Kidney capillary endothelial cell (primary cell): ENCODE measurements around the gene SLC25A24.
"Not testable (repeated sequence)": the region's sequence is repeated elsewhere in the genome, so short reads cannot be mapped to it uniquely, and the experiment has no call there.

Experiments
- DNase-seq: peaks from one replicate; pipeline ENCODE4 v3.0.0-alpha.2; 2018; ENCODE audit warnings: low spot score

SLC25A24 gene

DNA sequence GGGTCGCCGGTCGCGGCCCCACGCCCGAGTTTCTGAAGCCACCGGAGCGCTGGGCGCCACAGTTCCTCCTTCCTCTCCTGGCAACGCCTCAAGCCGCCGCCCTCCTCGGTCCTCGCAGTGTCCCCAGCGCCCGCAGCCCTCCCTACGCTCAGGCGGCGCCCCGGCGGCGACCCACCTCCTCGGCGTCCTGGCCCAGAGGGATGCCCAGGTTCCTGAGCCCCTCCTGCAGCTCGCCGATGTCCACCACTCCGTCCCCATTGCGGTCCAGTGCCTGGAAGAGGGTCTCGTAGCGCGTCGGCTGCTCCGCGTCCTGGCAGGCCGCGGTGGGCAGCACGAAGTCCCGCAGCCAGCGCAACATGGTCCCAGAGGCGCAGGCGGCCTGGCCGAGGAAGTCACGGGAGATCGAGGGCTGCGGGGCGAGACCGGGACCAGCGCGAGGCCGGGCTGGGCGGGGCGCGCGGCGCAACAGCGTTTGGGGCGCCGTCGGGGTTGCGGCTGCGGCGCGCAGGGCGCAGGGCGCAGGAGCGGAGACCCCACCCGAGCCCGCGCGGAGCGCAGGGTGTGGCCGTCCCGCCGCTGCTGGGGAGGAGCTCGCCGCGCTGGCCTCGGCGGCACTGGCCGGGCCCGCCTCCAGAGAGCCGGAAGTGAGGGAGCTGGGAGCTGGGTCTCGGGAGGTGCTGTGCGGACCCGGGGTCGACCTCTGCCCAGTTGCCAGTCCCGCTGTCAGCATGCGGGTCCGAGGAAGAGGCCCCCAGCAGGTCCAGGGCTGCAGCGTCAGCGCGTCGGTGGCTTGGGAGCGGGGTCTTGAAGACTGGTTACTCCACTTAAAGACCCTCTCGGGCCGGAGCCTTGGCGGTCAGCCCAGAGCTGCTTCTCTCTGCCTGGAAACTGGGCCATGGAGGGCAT, at the start of gene SLC25A24:
Gene SLC25A24 (minus strand): TSS at position 563 of the 906 bp plus-strand sequence. CDS start 205 bp downstream, at position 358.
- DNase-seq: peak; percentile 79

DNA sequence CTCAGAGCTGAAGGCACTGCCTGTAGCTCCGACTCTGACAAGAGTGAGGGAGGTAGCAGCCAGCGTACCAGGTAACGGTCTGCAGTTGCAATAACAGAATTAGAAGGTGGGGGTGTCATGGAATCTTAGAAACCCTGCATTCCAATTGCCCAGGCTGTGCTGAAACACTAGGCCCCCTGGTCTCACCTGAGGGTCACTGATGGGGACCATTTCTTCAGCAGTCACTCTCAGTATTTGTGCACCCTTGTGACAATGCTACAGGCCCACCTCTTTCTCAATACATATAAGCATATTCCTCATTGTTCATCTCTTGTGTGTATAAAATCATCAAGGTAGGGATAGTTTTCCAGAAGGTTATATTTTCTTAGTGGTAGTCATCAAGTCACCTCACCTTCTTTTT, 43.8 kb upstream of the SLC25A24 start, which contains the start of gene NBPF4:
Gene NBPF4 (minus strand): TSS at position 101 of the 400 bp plus-strand sequence. CDS start 315 bp downstream, outside the sequence.
- not testable (repeated sequence) for DNase-seq

DNA sequence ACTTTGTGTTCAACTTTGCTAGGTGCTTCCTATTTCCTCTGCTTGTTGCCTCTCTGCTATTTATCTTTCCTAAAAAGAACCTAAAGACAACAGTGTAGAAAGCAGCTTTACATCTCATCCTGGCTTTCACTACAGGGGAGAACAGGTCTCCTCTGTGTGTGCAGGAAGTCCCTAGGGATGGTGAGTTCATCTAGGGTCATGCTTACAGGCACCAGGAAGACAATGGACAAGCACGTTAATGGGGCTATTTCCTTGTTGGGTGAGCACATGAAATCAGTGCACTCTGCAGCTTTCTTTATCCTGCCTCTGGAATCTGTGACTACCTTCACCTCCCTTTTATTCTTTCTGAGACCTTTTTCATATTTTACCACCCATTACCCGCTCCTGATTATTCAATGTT, 39.3 kb upstream of the SLC25A24 start:
- DNase-seq: not testable (repeated sequence)

DNA sequence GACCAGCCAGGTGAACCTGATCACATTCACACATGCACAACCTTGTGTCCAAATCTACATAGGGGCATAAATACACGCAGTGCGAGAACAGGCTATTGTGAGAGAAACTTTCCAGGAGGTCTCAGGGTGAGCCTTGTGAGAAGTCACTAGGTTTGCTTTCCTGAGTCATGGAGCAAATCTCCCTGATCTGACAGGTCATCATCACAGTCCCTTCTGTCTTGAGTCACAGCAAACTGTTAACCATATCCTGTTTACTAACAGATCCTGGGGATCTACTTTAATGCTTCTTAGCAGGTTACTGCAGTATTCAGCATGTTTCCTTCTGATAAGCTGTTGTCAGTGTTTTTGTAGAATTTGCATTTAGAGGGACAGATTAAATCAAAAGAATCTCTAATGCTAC, 35.2 kb upstream of the SLC25A24 start:
- DNase-seq: not testable (repeated sequence)

DNA sequence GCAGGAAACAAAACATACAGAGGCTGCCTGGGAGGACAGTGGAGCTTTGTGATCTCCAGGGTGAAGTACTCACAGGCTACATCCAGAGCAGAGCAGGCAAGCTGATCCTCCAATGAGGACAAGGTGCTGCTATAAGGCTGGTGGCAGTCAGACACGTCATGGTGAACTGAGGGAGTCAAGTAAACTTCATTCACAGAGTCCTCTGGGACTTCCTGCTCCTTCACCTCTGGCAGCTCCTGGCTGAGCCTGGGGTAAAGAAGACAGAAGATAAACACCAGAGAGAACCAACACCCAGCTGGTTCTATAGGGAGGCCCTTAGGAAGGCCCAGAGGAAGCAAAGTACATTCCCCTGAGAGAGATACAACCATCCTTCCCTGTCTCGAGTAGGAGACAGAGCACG, 32.0 kb upstream of the SLC25A24 start:
- not testable (repeated sequence) for DNase-seq

DNA sequence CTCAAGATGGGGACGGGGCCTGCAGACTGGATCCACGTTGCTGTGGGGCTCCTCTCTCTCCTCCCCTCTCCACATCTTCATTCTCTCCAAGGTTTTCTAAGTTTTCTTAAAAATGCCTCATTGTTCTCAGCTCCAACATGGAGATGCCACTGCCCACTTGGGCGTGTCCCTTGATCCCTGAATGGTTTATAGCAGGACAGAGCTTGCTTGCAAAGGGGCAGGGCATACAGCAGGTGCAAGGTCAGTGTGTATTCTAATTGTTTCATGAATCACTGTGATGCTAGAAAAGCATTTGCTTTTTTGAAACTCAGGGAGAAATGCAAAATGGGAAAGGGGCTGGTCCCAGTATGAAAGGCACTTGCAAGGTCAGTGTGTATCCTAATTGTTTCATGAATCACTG, 29.8 kb upstream of the SLC25A24 start:
- not testable (repeated sequence) for DNase-seq

DNA sequence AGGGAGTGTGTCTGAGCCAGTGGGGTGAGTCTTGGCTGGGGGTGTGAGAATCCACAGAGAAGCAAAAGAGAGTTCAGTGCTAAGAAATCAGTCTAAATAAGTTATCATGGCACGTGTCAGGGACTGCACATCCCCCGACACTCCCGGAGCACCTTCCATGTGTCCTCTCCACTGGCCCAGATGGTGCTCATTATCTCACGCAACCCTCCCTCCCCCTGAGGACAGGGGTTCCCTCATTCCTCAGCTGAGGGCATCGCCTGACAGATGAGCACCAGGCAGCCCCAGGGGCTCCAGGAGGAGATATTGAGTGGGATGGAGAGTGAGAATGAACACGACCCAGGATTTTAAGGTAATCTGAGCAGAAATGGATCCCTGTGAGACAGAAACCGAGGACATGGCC, 27.6 kb upstream of the SLC25A24 start:
- not testable (repeated sequence) for DNase-seq

DNA sequence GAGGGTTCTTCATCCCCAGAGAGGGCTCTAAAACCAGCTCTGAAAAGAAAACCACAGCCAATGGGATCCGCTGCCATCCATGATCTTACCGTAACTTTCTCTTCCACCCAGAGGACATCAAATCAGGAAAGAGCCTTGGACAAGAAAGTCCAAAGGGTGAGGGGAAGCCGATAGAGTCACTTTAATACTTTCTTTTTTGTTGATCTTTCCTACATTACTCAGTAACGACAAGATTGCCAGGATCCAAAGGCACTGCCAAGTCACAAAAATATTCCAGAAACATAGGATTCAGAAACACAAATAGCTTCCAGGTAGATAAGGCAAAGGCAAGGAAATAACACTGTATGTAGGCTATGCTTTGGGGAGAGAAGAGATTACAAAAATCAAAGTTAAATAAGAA, 26.7 kb upstream of the SLC25A24 start:
- not testable (repeated sequence) for DNase-seq

DNA sequence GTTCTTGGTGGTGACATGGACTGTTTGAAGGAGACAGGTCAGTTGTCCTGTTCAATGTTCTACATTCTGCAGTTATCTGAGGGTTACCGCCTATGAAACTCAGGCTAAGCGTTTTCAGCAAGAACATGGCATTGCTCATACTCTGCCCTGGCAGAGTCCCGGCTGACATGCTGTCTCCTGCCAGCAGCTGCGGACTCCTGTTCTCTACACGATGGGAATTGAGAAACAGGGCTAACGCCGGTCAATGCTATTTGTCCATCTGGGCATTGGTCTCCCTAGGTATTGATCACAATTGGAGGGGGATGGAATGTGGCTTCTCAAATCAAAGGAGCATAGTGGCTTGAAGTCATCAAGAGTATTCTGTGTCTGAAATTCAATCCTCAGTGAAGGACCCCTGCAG, 23.1 kb upstream of the SLC25A24 start:
- not testable (repeated sequence) for DNase-seq

DNA sequence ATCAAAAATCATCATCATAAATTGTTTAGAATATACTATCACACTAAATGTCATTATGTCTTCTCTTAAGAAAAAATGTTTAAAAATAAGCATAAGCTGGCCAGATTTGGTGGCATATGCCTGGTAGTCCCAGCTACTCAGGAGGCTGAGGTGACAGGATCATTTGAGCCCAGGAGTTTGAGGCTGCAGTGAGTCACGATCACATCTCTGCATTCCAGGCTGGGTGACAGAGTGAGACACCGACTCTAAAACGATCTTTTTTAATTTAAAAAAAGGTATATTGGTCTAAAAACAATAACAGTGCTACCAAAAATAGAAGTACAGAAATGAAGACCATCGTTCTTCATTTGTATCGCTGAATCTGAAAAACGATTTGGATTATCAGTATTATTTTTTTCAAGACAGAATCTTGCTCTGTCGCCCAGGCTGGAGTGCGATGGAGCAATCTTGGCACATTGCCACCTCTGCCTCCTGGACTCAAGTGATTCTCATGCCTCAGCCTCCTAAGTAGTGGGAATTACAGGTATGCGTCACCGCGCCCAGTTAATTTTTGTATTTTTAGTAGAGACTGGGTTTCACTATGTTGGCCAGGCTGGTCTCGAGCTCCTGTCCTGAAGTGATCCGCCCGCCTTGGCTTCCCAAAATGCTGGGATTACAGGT, 17.5 kb upstream of the SLC25A24 start:
- not testable (repeated sequence) for DNase-seq

DNA sequence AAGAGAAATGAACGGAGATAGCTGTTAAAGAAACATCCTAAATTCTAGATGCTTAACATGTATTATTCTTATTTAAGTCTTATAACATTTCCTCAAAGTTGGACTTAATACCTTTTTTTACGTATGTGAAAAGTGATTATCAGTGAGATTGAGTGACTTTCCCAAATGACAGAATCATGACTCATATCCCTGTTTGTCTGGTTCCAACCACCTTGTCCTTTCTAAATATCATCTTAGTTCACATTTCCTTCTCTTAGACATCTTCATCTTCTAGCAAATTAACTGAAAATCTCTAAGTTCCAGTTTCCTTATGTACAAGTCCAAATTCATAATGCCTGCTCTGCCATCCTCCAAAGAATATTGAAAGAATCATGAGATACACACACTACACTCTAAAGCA, 16.9 kb upstream of the SLC25A24 start:
- not testable (repeated sequence) for DNase-seq

DNA sequence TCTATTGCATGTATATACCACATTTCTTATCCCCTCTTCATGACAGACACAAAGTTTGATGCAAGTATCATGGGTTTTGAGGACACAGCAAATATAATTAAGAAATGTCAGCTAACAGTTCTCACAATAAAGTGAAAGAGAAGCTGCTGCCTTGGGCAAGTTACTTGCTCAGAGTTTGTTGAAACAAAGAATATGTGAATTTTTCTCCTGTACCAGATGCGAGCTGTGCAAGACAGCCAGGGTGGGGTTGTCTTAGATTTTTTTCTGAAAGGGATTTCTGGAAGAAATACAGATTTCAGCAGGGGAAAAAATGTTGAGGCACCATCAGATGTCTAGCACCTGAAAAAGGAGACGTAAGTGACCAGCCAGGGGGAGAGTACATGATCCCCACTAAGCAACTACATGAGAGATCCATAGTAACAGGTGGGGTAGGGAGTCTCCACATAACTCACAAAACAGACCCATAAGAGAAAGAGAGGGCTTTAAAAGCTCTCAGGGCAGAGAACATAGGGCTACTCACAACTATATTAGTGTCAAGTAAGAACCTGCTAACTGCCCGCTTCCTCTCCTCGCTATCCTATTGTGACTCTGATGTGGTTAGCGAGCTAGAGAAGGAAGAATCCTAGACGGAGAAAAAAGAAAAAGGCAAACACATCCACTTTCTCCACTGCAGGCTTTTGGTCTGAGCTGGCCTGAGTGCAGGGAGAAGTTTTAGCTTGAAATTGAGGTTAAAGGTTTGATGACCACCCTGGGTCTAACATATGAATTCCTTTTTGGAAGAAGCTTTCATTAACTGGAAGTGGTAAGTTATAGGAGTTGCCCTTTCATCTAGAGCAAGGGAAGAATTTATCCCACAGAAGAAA, 16.1 kb upstream of the SLC25A24 start:
- not testable (repeated sequence) for DNase-seq

DNA sequence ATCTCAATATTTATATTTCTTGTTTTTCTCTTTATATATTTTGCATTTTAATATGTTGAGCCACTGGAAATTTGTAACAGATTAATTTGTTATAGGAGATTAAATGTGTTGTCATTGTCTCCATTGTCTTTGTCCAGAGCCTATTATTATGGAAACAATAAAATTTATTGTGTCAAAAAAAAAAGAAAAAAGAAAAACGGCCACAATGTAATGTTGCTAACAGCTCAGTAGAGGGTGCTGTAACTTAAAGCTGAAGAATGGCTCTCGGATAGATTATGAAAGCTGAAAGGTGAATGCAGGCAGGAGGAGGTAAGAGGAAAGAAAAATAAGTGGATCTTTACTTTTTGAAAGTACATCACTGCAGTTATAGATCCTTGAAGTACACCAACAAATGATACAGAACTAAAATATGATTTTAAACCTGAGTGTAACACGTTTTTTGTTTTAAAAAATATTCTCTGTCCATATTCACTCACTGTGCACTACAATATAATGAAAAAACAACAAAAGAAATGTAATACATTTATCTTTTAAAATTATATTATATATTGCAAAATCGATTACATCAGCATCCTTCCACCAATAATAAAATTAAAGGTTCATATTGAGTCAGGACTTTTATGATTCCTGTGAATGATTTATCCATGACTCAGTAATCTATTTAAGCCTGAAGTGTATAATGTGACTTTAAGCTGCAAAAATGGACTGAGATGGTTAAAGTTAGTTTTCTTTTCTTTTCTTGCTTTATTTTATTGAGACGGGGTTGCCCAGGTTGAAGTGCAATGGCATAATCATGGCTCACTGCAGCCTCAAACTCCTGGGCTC, 14.7 kb upstream of the SLC25A24 start:
- not testable (repeated sequence) for DNase-seq

DNA sequence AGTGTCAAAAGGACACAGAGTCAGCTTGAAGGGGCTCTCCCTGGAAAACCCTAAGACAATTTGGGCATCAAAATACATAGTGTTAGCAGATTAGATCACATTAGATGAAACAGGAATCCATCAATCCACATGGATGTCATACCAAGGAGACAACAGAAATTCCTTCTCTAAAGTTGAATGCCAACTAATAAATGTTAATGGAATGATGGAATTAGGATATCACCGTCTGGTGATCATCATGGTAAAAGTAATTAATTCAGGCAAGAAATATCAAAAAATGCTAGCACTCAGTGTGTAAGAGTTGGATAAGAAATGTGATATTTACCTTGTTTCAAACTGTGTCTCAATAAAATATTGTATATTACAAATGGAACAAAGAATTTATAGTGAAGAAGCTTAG, 10.9 kb upstream of the SLC25A24 start:
- DNase-seq: no peak

DNA sequence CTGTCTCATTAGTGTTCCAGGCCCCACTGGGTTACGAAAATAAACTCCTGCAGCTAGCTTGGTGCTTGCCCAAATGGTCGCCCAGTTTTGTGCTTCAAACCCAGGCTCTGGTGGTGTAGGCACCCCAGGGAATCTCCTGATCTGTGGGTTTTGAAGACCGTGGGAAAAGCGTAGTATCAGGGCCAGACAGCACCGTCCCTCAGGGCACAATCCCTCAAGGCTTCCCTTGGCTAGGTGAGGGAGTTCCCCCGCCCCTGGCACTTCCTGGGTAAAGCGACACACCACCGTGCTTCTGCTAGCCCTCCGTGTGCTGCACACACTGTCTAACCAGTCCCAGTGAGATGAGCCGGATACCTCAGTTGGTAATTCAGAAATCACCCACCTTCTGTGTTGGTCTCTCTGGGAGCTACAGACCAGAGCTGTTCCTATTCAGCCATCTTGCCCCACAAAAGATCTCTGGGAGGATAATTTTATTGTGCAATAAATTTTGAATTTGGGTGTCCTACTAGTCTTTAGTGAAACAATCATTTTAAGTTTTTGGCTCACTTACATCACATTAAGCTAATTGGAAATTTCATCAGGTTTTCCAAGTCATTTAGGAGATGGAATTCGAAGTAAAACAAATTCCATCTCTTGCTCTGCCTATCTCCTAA, 9.4 kb upstream of the SLC25A24 start:
- DNase-seq: no peak

DNA sequence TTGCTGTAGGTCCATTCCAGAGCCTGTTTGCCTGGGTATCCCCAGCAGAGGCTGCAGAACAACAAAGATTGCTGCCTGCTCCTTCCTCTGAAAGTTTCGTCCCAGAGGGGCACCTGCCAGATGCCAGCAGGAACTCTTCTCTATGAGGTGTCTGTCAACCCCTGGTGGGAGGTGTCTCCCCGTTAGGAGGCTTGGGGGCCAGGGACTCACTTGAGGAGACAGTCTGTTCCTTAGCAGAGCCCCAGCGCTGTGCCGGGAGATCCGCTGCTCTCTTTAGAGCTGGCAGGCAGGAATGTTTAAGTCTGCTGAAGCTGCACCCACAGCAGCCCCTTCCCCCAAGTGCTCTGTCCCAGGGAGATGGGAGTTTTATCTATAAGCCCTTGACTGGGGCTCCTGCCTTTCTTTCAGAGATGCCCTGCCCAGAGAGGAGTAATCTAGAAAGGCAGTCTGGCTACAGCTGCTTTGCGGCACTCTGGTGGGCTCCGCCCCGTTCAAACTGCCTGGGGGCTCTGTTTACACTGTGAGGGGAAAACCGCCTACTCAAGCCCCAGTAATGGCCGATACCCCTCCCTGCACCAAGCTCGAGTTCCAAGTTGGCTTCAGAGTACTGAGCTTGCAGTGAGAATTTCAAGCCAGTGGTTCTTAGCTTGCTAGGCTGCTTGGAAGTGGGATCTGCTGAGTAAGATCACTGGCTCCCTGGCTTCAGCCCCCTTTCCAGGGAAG, 8.7 kb upstream of the SLC25A24 start:
- DNase-seq: no peak

DNA sequence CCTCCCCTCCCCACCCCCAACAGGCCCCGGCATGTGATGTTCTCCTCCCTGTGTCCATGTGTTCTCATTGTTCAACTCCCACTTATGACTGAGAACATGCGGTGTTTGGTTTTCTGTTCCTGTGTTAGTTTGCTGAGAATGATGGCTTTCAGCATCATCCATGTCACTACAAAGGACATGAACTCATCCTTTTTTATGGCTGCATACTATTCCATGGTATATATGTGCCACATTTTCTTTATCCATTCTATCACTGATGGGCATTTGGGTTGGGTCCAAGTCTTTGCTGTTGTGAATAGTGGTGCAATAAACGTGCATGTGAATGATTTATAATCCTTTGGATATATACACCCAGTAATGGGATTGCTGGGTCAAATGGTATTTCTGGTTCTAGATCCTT, 3.4 kb upstream of the SLC25A24 start:
- not testable (repeated sequence) for DNase-seq

DNA sequence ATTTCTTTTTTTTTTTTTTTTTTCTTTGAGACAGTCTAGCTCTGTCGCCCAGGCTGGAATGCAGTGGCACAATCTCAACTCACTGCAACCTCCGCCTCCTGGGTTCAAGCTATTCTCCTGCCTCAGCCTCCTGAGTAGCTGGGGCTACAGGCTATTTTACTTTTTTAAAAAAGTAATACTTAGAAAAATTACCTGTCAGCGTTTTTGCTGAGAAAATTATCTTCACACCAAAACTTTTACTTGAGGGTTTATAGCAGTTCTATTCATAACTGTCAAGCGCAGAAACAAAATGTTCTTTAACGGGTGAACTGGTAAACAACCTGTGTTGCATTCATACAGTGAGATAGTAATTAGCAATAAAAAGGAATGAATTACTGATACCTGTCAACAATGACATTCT, 1.5 kb upstream of the SLC25A24 start:
- DNase-seq: no peak

DNA sequence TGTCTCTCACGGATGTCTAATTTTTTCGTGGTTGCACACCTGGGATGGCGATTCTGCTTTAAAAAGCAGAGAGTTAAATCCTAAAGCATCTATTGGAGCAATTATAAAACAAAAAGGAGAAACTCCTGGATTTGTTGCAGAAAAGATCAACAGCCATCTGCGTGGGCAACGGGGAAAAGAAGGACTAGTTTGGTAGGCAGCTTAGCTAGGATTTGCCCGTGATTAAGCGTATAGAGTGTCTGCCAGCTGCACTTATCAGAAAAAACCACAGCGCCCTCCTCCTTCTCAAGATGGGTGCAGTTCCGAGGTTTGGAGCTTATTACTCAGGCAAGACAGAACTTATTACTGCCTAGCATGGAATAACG, 526 bp upstream of the SLC25A24 start:
- peak; percentile 29 for DNase-seq

DNA sequence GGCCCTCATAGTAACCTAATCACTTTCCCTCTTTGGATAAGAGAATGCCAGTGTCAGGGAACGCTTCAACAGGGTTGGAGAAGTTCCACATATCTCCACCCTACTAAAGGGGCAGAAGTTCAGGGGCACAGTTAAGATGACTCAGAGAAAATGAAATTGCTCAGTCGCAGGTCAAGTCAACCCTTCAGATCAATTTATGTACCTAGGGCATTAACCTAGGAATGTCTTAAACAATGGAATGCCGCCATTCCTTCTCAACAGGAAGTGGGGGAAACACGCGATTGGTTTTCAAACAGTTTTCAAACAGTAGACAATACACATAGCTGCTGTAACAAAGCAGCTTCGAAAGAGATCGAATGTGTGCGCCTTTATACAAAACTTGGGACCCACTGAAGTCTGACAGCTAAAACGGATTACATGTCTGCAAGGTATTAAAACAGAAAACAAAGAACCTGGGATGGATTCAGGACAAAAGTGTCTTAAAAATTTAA, 897 bp downstream of the SLC25A24 start:
- DNase-seq: peak; percentile 86
